Kidney epithelial cell (primary cell): ENCODE measurements around the gene HDGFL2. TPM values are rescaled to one million over a fixed set of nuclear protein-coding genes. Genes with fewer than 3 reads are reported as not detected.

ENCODE experiments used
- DNase-seq: peaks from one replicate; pipeline ENCODE4 v3.0.0-alpha.2; 2010; ENCODE audit warnings: low read depth
- H3K27me3 ChIP-seq: 2 replicates; pipeline ENCODE4 v1.6.0; 2011; ENCODE audit warnings: low read length; ENCODE audit not compliant: control insufficient read depth, insufficient read depth
- H3K36me3 ChIP-seq: 2 replicates; pipeline ENCODE4 v1.5.1; 2011; ENCODE audit warnings: low read length; ENCODE audit not compliant: control insufficient read depth, insufficient read depth
- H3K4me3 ChIP-seq: 2 replicates; pipeline ENCODE4 v1.5.1; 2011; ENCODE audit warnings: low read depth, mild to moderate bottlenecking, control low read depth, low read length
- total RNA-seq: library from RNA; depleted of rRNA; stranded (reverse); fragments of >200 nt; gene quantifications from 2 replicates; pipeline ENCODE4 v1.2.3, GENCODE V29; 2015
- TF ChIP-seq, protein P1 (sequence below): IDR thresholded peaks from 2 replicates; pipeline ENCODE4 v1.5.1; 2011; ENCODE audit warnings: mild to moderate bottlenecking, moderate library complexity, low read length, control low read depth, inconsistent platforms; ENCODE audit not compliant: insufficient read depth, poor library complexity, severe bottlenecking

HDGFL2 gene
- total RNA-seq, 1 donor from 2014 or later, result 82.0 TPM

DNA sequence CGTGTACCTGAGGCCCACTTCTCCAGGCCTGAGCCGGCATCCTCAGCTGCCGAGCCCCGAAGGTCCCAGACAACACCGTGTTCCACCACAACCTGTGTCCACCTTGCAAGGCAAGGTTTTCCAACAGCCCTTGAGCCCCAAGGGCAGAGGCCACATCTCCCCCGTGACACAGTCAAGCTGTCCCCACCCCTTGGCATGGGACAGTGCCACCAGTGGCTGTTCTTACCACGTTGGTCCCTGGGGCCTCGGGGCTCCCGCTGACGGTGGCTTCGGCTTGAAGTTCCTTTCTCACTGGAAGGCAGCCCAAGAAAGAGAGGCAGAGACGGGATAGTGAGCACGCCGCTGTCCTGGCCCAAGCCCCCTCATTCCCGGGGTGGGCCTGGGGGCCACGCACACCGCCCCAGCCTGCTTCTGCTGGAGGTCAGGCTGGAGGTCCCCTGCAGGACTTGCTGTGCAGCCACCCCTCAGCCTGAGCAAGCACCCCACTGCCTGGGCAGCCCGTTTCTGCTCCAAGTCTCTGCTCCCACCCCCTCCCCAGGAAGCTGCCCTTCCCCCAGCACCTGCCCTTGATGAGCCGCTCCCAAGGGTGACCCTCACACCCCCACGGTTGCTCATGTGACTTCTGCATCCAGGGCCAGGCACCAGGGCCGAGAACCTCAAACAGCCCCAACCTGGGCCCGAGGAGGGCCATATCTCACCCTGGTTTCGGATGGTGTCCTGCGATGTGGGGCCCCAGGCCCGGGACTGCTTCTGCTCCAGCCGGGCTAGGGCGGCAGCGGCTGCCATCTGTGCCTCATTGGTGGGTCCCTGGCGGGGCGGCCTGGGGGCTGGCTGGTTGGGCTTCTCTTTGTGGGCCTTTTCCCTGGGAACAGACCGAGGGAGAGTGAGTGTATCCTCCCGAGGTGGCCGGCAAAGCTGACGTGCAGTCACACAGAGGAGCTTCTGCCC lies 18.6 kb upstream of the HDGFL2 start:
- TF ChIP-seq, protein P1, sequence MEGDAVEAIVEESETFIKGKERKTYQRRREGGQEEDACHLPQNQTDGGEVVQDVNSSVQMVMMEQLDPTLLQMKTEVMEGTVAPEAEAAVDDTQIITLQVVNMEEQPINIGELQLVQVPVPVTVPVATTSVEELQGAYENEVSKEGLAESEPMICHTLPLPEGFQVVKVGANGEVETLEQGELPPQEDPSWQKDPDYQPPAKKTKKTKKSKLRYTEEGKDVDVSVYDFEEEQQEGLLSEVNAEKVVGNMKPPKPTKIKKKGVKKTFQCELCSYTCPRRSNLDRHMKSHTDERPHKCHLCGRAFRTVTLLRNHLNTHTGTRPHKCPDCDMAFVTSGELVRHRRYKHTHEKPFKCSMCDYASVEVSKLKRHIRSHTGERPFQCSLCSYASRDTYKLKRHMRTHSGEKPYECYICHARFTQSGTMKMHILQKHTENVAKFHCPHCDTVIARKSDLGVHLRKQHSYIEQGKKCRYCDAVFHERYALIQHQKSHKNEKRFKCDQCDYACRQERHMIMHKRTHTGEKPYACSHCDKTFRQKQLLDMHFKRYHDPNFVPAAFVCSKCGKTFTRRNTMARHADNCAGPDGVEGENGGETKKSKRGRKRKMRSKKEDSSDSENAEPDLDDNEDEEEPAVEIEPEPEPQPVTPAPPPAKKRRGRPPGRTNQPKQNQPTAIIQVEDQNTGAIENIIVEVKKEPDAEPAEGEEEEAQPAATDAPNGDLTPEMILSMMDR, result no peak
- no peak overlapping the region for H3K4me3 ChIP-seq
- no peaks in the 10 kb centered on the region for H3K27me3 ChIP-seq
- H3K36me3 ChIP-seq, result no peaks in the 10 kb centered on the region
- DNase-seq, result no peak

GRCh38 chr19:4454747-4455718 lies 17.1 kb upstream of the HDGFL2 start:
- DNase-seq, result no peak
- Histone ChIP-seq H3K4me3 (peak overlapping the region; percentile 3), H3K36me3 (no peaks in the 10 kb centered on the region), H3K27me3 (no peaks in the 10 kb centered on the region)
- TF ChIP-seq, protein P1, result no peak

GRCh38 chr19:4455719-4456475 lies 16.2 kb upstream of the HDGFL2 start:
- Histone ChIP-seq H3K27me3 (no peaks in the 10 kb centered on the region), H3K36me3 (no peaks in the 10 kb centered on the region), H3K4me3 (peak overlapping the region; percentile 65)
- peak; percentile 77 for DNase-seq
- TF ChIP-seq, protein P1, result peak; percentile 41

GRCh38 chr19:4456476-4456842 lies 15.6 kb upstream of the HDGFL2 start:
- no peak for DNase-seq
- Histone ChIP-seq H3K27me3 (no peaks in the 10 kb centered on the region), H3K36me3 (no peaks in the 10 kb centered on the region), H3K4me3 (peak overlapping the region; percentile 65)
- TF ChIP-seq, protein P1, result no peak

GRCh38 chr19:4456843-4457653 lies 15.0 kb upstream of the HDGFL2 start:
- H3K4me3 ChIP-seq, result peak overlapping the region; percentile 65
- no peaks in the 10 kb centered on the region for H3K27me3 ChIP-seq
- no peak for DNase-seq
- H3K36me3 ChIP-seq, result no peaks in the 10 kb centered on the region
- TF ChIP-seq, protein P1, result no peak
